Caco-2 (cell line): Measurements from ENCODE around the gene PON1. TPM values are rescaled to one million over a fixed set of nuclear protein-coding genes. Genes with fewer than 3 reads are reported as not detected.

Experiments used
- BruUV-seq: library from RNA; stranded (reverse); fragments of 400-500 nt; replicated peaks from 2 replicates; lab custom pipeline; 2021; lab: Mats Ljungman, UMichigan
- CTCF ChIA-PET: fragments of 300-600 bp; sonication (Branson Sonifier 250); formaldehyde crosslinking; loops from one replicate; lab custom pipeline; 2022; ENCODE audit warnings: antibody characterized with exemption; lab: Charles Lee
- POLR2A ChIA-PET: fragments of 300-600 bp; sonication (Branson Sonifier 250); formaldehyde crosslinking; loops from one replicate; lab custom pipeline; 2022; ENCODE audit warnings: antibody characterized with exemption; lab: Charles Lee
- DNase-seq, 2 experiments: peaks; one replicate each; pipeline versions ENCODE4 v3.0.0 to v3.0.0-alpha.2; 2020 to 2022
- H3K27me3 ChIP-seq: replicated peaks from 2 replicates; pipeline ENCODE4 v1.6.0; 2011; ENCODE audit warnings: low read length; ENCODE audit not compliant: control insufficient read depth, insufficient read depth
- H3K36me3 ChIP-seq: 2 replicates; pipeline ENCODE4 v1.5.1; 2011; ENCODE audit warnings: low read length; ENCODE audit not compliant: control insufficient read depth, insufficient read depth
- H3K4me1 ChIP-seq: fragments of 250-450 bp; sonication (Bioruptor Pico); 2 replicates; pipeline ENCODE4 v1.5.1; 2020; ENCODE audit warnings: mild to moderate bottlenecking
- H3K4me3 ChIP-seq: 2 replicates; pipeline ENCODE4 v1.5.1; 2011; ENCODE audit warnings: low read depth, mild to moderate bottlenecking, control low read depth, low read length
- H3K9me3 ChIP-seq: fragments of 250-450 bp; sonication (Bioruptor Pico); 2 replicates; pipeline ENCODE4 v1.5.1; 2020; ENCODE audit warnings: mild to moderate bottlenecking, moderate library complexity
- H3K27ac Mint-ChIP-seq: one replicate; pipeline ENCODE4 v1.8.0; 2022; ENCODE audit warnings: mixed read lengths; ENCODE audit not compliant: unreplicated experiment
- H3K27me3 Mint-ChIP-seq: one replicate; pipeline ENCODE4 v1.8.0; 2022; ENCODE audit warnings: mixed read lengths; ENCODE audit not compliant: insufficient read depth, unreplicated experiment
- H3K36me3 Mint-ChIP-seq: one replicate; pipeline ENCODE4 v1.8.0; 2022; ENCODE audit warnings: mild to moderate bottlenecking, mixed read lengths; ENCODE audit not compliant: insufficient read depth, unreplicated experiment
- H3K4me1 Mint-ChIP-seq: one replicate; pipeline ENCODE4 v1.8.0; 2022; ENCODE audit warnings: low read depth, mixed read lengths; ENCODE audit not compliant: unreplicated experiment
- H3K4me3 Mint-ChIP-seq: one replicate; pipeline ENCODE4 v1.8.0; 2022; ENCODE audit warnings: mild to moderate bottlenecking, moderate library complexity, mixed read lengths; ENCODE audit not compliant: unreplicated experiment
- H3K9me3 Mint-ChIP-seq: one replicate; pipeline ENCODE4 v1.8.0; 2022; ENCODE audit warnings: mixed read lengths; ENCODE audit not compliant: unreplicated experiment
- intact Hi-C: fragments of 100-400 bp; cut with micrococcal nuclease; formaldehyde crosslinking; loops from one replicate; pipeline ENCODE4 v1.10.0; 2022; ENCODE audit not compliant: unreplicated experiment
- total RNA-seq: library from RNA; stranded (reverse); gene quantifications from 2 replicates; pipeline ENCODE4 v1.2.3, GENCODE V29; 2022
- TF ChIP-seq, protein P1 (sequence below), 2 experiments: fragments of 200-600 bp in 1 of 2; IDR thresholded peaks; 1 replicate in 1 of 2; 2 replicates in 1 of 2; pipeline versions ENCODE4 v1.5.1 to v1.8.0; 2011 to 2022; ENCODE audit warnings: antibody characterized with exemption in 1 of 2, control low read depth in 1 of 2, inconsistent platforms in 1 of 2, low read depth in 1 of 2, low read length in 1 of 2, mild to moderate bottlenecking in 1 of 2, moderate library complexity in 1 of 2; ENCODE audit not compliant: insufficient read depth in 1 of 2, severe bottlenecking in 1 of 2, unreplicated experiment in 1 of 2

The PON1 gene
- total RNA-seq, 1 experiment from 2014 or later, result not detected

DNA sequence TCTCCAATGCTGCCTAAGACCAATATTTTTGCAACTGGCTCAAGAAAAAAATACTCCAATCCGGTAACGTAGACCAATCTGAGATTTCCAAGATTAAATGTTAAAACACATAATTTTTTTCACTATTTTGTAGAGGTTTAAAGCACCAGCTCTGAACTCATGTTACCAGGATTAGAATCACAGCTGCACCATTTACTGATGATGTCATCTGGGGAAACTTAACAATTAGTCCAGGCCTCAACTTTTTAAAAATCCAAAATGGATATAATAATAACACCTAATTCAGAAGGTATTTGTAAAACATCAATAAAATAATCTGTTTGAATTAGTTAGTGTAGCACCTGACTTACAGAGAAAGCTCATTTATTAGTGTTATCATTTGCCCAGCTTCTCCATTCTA is 14.4 kb downstream of the PON1 start:
- intact Hi-C loops, result no loop called here
- H3K4me3 Mint-ChIP-seq, result no peak overlapping the region
- peaks cover 14% of the 10 kb centered on the region for H3K27me3 Mint-ChIP-seq
- H3K9me3 Mint-ChIP-seq, result no peaks in the 10 kb centered on the region
- TF ChIP-seq, protein P1, sequence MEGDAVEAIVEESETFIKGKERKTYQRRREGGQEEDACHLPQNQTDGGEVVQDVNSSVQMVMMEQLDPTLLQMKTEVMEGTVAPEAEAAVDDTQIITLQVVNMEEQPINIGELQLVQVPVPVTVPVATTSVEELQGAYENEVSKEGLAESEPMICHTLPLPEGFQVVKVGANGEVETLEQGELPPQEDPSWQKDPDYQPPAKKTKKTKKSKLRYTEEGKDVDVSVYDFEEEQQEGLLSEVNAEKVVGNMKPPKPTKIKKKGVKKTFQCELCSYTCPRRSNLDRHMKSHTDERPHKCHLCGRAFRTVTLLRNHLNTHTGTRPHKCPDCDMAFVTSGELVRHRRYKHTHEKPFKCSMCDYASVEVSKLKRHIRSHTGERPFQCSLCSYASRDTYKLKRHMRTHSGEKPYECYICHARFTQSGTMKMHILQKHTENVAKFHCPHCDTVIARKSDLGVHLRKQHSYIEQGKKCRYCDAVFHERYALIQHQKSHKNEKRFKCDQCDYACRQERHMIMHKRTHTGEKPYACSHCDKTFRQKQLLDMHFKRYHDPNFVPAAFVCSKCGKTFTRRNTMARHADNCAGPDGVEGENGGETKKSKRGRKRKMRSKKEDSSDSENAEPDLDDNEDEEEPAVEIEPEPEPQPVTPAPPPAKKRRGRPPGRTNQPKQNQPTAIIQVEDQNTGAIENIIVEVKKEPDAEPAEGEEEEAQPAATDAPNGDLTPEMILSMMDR (IDR thresholded peaks at IDR 0.05; ENCODE audit: insufficient read depth in 1 of 2, low read depth in 1 of 2, low read length in 1 of 2, severe bottlenecking in 1 of 2, unreplicated experiment in 1 of 2), result no peak
- DNase-seq, result no peak
- no peak overlapping the region for H3K27ac Mint-ChIP-seq
- H3K36me3 ChIP-seq, result no peaks in the 10 kb centered on the region
- CTCF ChIA-PET, result no interaction called here
- no peaks in the 10 kb centered on the region for H3K4me1 ChIP-seq
- no peak overlapping the region for H3K4me3 ChIP-seq
- no peaks in the 10 kb centered on the region for H3K27me3 ChIP-seq
- no peaks in the 10 kb centered on the region for H3K36me3 Mint-ChIP-seq
- BruUV-seq, result no TSS peak
- H3K9me3 ChIP-seq, result no peaks in the 10 kb centered on the region
- H3K4me1 Mint-ChIP-seq, result no peaks in the 10 kb centered on the region
- POLR2A ChIA-PET, result no interaction called here

DNA sequence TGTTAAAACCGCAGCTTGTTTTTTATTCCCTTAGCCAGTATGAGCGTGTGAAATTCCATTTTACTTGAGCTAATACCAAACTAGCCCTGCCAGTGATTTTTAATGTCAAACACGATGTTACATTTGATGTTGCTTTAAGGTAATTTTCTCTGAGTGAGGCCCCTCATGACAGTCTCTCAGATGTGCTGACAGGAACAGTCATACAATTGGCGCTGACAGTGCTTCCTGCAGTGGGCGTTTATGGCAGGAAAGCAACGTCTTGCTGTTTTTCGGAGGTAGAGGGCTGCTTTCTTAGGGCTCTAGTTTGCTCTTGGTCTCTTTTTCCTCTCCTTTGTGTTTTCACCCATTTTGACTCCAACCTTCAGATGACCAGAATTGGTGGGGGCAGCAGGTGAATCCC is 19.3 kb downstream of the PON1 start:
- Histone ChIP-seq H3K4me3 (no peak overlapping the region), H3K4me1 (no peaks in the 10 kb centered on the region), H3K36me3 (no peaks in the 10 kb centered on the region), H3K27me3 (no peaks in the 10 kb centered on the region), H3K9me3 (no peaks in the 10 kb centered on the region)
- intact Hi-C loops, result no loop called here
- CTCF ChIA-PET, result no interaction called here
- Mint-ChIP-seq H3K4me3 (no peak overlapping the region), H3K9me3 (no peaks in the 10 kb centered on the region), H3K27me3 (peaks cover 6% of the 10 kb centered on the region), H3K27ac (no peak overlapping the region), H3K36me3 (no peaks in the 10 kb centered on the region), H3K4me1 (no peaks in the 10 kb centered on the region)
- no TSS peak for BruUV-seq
- POLR2A ChIA-PET, result no interaction called here
- TF ChIP-seq, protein P1 (IDR thresholded peaks at IDR 0.05; ENCODE audit: insufficient read depth in 1 of 2, low read depth in 1 of 2, low read length in 1 of 2, severe bottlenecking in 1 of 2, unreplicated experiment in 1 of 2), result no peak
- DNase-seq, result no peak

DNA sequence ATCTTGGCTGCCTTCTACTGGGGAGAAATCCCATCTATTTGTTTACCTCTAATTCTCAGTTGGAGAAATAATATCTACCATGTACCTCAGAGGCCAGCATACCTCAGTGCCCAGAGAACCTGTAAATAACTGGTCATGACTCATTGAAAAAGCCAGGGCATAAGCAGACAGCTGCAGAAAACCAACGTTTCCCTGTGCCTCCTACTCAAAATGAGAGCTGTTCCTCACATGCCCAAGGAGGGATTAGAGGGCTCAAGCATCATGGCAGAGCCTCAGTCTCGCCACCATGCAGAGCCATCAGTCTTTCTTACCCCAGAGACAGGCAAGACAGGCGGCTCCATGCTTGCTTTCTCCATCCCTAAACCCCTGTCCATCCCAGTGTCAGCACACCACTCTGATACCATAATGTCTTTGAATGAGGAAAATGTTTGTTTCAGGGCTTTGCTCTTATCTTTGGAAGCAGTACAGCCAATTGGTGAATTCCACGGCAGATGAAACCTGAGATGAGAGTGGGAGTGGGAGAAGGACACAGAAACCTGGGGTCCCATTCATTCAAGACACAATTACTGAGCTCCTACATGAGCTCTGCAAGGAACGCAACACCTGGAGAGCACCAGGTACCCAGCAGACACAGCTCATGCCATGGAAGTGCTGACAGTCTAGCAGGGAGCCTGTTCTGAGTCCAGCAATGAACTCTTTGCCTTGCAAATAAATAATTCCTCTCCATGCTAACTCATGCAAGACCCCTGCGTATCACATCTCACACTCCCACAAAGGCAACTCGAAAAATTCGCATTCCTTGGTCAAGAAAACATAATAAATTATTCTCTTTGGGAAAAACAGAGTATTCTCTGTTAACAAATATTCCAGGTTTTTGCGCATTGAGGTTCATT is 21.1 kb downstream of the PON1 start:
- peaks cover 6% of the 10 kb centered on the region for H3K27me3 Mint-ChIP-seq
- Histone ChIP-seq H3K4me1 (no peaks in the 10 kb centered on the region), H3K4me3 (no peak overlapping the region), H3K27me3 (no peaks in the 10 kb centered on the region), H3K9me3 (no peaks in the 10 kb centered on the region), H3K36me3 (no peaks in the 10 kb centered on the region)
- H3K4me3 Mint-ChIP-seq, result no peak overlapping the region
- POLR2A ChIA-PET, result no interaction called here
- BruUV-seq, result no TSS peak
- H3K9me3 Mint-ChIP-seq, result no peaks in the 10 kb centered on the region
- no peak for DNase-seq
- CTCF ChIA-PET, result no interaction called here
- H3K27ac Mint-ChIP-seq, result no peak overlapping the region
- H3K36me3 Mint-ChIP-seq, result no peaks in the 10 kb centered on the region
- no peaks in the 10 kb centered on the region for H3K4me1 Mint-ChIP-seq
- TF ChIP-seq, protein P1 (IDR thresholded peaks at IDR 0.05; ENCODE audit: insufficient read depth in 1 of 2, low read depth in 1 of 2, low read length in 1 of 2, severe bottlenecking in 1 of 2, unreplicated experiment in 1 of 2), result no peak
- intact Hi-C loops, result no loop called here
